ENCODE results near the gene MYO7A.

Gene MYO7A

GRCh38 chr11:77111946-77112345, 16.1 kb upstream of the MYO7A start:
- DNase-seq (ENCODE audit: low read depth): no peak

GRCh38 chr11:77112641-77113381, 15.2 kb upstream of the MYO7A start:
- no peak for DNase-seq (ENCODE audit: low read depth)

- no peak for DNase-seq (ENCODE audit: low read depth)
These were observed 14.5 kb upstream of the MYO7A start for GRCh38 chr11:77113382-77114088.

GRCh38 chr11:77114089-77114463, 14.0 kb upstream of the MYO7A start:
- DNase-seq (ENCODE audit: low read depth): no peak

- no peak for DNase-seq (ENCODE audit: low read depth)
These were observed 12.8 kb upstream of the MYO7A start for GRCh38 chr11:77115181-77115611.

- DNase-seq (ENCODE audit: low read depth): no peak
These were observed 12.1 kb upstream of the MYO7A start for GRCh38 chr11:77115956-77116355.

GRCh38 chr11:77117492-77117891, 10.6 kb upstream of the MYO7A start:
- DNase-seq (ENCODE audit: low read depth): no peak

- no peak for DNase-seq (ENCODE audit: low read depth)
These were observed 10.0 kb upstream of the MYO7A start for GRCh38 chr11:77118086-77118485.

GRCh38 chr11:77118971-77119370, 9.1 kb upstream of the MYO7A start:
- no peak for DNase-seq (ENCODE audit: low read depth)

GRCh38 chr11:77119531-77119936, 8.5 kb upstream of the MYO7A start:
- DNase-seq (ENCODE audit: low read depth): no peak

- DNase-seq (ENCODE audit: low read depth): no peak
These were observed 7.5 kb upstream of the MYO7A start for GRCh38 chr11:77120571-77120970.

- DNase-seq (ENCODE audit: low read depth): no peak
These were observed 6.9 kb upstream of the MYO7A start for GRCh38 chr11:77121096-77121640.

GRCh38 chr11:77121876-77122575, 6.0 kb upstream of the MYO7A start:
- no peak for DNase-seq (ENCODE audit: low read depth)

- no peak for DNase-seq (ENCODE audit: low read depth)
These were observed 5.4 kb upstream of the MYO7A start for GRCh38 chr11:77122576-77123212.

- no peak for DNase-seq (ENCODE audit: low read depth)
These were observed 4.5 kb upstream of the MYO7A start for GRCh38 chr11:77123591-77123990.

GRCh38 chr11:77124041-77124440, 4.0 kb upstream of the MYO7A start:
- no peak for DNase-seq (ENCODE audit: low read depth)

- no peak for DNase-seq (ENCODE audit: low read depth)
These were observed 3.6 kb upstream of the MYO7A start for GRCh38 chr11:77124488-77124887.

- DNase-seq (ENCODE audit: low read depth): no peak
These were observed 2.9 kb upstream of the MYO7A start for GRCh38 chr11:77125191-77125590.

- DNase-seq (ENCODE audit: low read depth): no peak
These were observed 2.4 kb upstream of the MYO7A start for GRCh38 chr11:77125695-77126094.

GRCh38 chr11:77126156-77126775, 1.8 kb upstream of the MYO7A start:
- DNase-seq (ENCODE audit: low read depth): no peak

- DNase-seq (ENCODE audit: low read depth): no peak
These were observed 1.2 kb upstream of the MYO7A start for GRCh38 chr11:77126861-77127234.

Measured in activated T-helper 9 cell treated with anti-CD3 and anti-CD28 coated beads, Interleukin-2, amount 50 U/mL, for 16 hours (primary cell).